KMS-11 (cell line): ENCODE results near the gene DPP10.

Experiments used
- H2AFZ ChIP-seq: fragments of 200-600 bp; sonication (generic); 2 replicates; pipeline ENCODE4 v1.6.1; 2016; ENCODE audit warnings: antibody characterized with exemption, mixed run types, low read depth
- H3K27ac ChIP-seq: fragments of 200-600 bp; sonication (generic); 2 replicates; pipeline ENCODE4 v1.6.1; 2016; ENCODE audit warnings: mild to moderate bottlenecking, mixed run types
- H3K27me3 ChIP-seq: fragments of 200-600 bp; sonication (generic); 2 replicates; pipeline ENCODE4 v1.6.1; 2017; ENCODE audit warnings: mild to moderate bottlenecking, low read depth, mixed run types, moderate library complexity; ENCODE audit not compliant: insufficient read depth
- H3K36me3 ChIP-seq: fragments of 200-600 bp; sonication (generic); 2 replicates; pipeline ENCODE4 v1.6.1; 2017; ENCODE audit warnings: mild to moderate bottlenecking, mixed run types; ENCODE audit not compliant: insufficient read depth
- H3K4me1 ChIP-seq: fragments of 200-600 bp; sonication (generic); 2 replicates; pipeline ENCODE4 v1.6.1; 2016; ENCODE audit warnings: mild to moderate bottlenecking, low read depth, mixed run types; ENCODE audit not compliant: poor library complexity, severe bottlenecking
- H3K4me2 ChIP-seq: fragments of 200-600 bp; sonication (generic); 2 replicates; pipeline ENCODE4 v1.7.0; 2016; ENCODE audit warnings: mild to moderate bottlenecking, mixed run types
- H3K4me3 ChIP-seq: fragments of 200-600 bp; sonication (generic); IDR thresholded peaks from 2 replicates; pipeline ENCODE4 v1.6.1; 2017; ENCODE audit warnings: low read depth, low read length, mixed read lengths; ENCODE audit not compliant: insufficient read depth
- H3K79me2 ChIP-seq: fragments of 200-600 bp; sonication (generic); 2 replicates; pipeline ENCODE4 v1.6.1; 2016; ENCODE audit warnings: low read depth, mixed run types; ENCODE audit not compliant: insufficient read depth
- H3K9ac ChIP-seq: fragments of 200-600 bp; sonication (generic); 2 replicates; pipeline ENCODE4 v1.6.1; 2016; ENCODE audit warnings: mild to moderate bottlenecking, mixed run types
- H4K20me1 ChIP-seq: fragments of 200-600 bp; sonication (generic); 2 replicates; pipeline ENCODE4 v1.6.1; 2016; ENCODE audit warnings: mild to moderate bottlenecking, mixed run types; ENCODE audit not compliant: insufficient read depth
- CTCF ChIP-seq: fragments of 200-600 bp; sonication (generic); conservative IDR thresholded peaks from 2 replicates; pipeline ENCODE4 v1.6.1; 2017; ENCODE audit warnings: low read depth, mild to moderate bottlenecking, antibody characterized with exemption, low read length, moderate library complexity, mixed read lengths

Gene DPP10

GRCh38 chr2:115560666-115561065 lies 1118.2 kb downstream of the DPP10 start:
- no peak overlapping the region for H3K4me3 ChIP-seq
- H3K36me3 ChIP-seq = no peaks in the 10 kb centered on the region
- TF ChIP-seq CTCF = no peak
- no peaks in the 10 kb centered on the region for H4K20me1 ChIP-seq
- H3K4me1 ChIP-seq = no peaks in the 10 kb centered on the region
- no peaks in the 10 kb centered on the region for H3K27me3 ChIP-seq
- no peak overlapping the region for H3K4me2 ChIP-seq
- no peak overlapping the region for H3K27ac ChIP-seq
- no peak overlapping the region for H2AFZ ChIP-seq
- H3K9ac ChIP-seq = no peak overlapping the region
- no peaks in the 10 kb centered on the region for H3K79me2 ChIP-seq

GRCh38 chr2:115568643-115569042 lies 1126.2 kb downstream of the DPP10 start:
- Histone ChIP-seq H2AFZ (no peak overlapping the region), H3K4me3 (no peak overlapping the region), H3K27ac (no peak overlapping the region), H3K4me2 (no peak overlapping the region), H3K27me3 (no peaks in the 10 kb centered on the region), H3K79me2 (no peaks in the 10 kb centered on the region), H4K20me1 (no peaks in the 10 kb centered on the region), H3K9ac (no peak overlapping the region), H3K4me1 (no peaks in the 10 kb centered on the region), H3K36me3 (no peaks in the 10 kb centered on the region)
- no peak for TF ChIP-seq CTCF

- Histone ChIP-seq H4K20me1 (no peaks in the 10 kb centered on the region), H3K4me3 (no peak overlapping the region), H2AFZ (no peak overlapping the region), H3K9ac (no peak overlapping the region), H3K27me3 (no peaks in the 10 kb centered on the region), H3K4me1 (no peaks in the 10 kb centered on the region), H3K79me2 (no peaks in the 10 kb centered on the region), H3K27ac (no peak overlapping the region), H3K4me2 (no peak overlapping the region), H3K36me3 (no peaks in the 10 kb centered on the region)
- TF ChIP-seq CTCF = no peak
These were observed 1127.1 kb downstream of the DPP10 start for GRCh38 chr2:115569547-115569946.

- Histone ChIP-seq H3K9ac (no peak overlapping the region), H3K36me3 (no peaks in the 10 kb centered on the region), H3K4me1 (no peaks in the 10 kb centered on the region), H3K27me3 (no peaks in the 10 kb centered on the region), H2AFZ (no peak overlapping the region), H3K27ac (no peak overlapping the region), H3K4me2 (no peak overlapping the region), H3K4me3 (no peak overlapping the region), H4K20me1 (no peaks in the 10 kb centered on the region), H3K79me2 (no peaks in the 10 kb centered on the region)
- TF ChIP-seq CTCF = no peak
These were observed 1130.3 kb downstream of the DPP10 start for GRCh38 chr2:115572746-115573145.
